Smooth muscle cell (in vitro differentiated cells): ENCODE data around the gene PAK6. TPM values are rescaled to one million over a fixed set of nuclear protein-coding genes. Genes with fewer than 3 reads are reported as not detected.

Experiments used
- DNase-seq: peaks from one replicate; lab custom pipeline; 2025; ENCODE audit not compliant: unreplicated experiment; lab: John Stamatoyannopoulos, UW
- H2AFZ ChIP-seq: fragments of 200-600 bp; sonication (generic); 2 replicates; pipeline ENCODE4 v1.6.0; 2016; ENCODE audit warnings: antibody characterized with exemption, low read depth, mild to moderate bottlenecking
- H3F3A ChIP-seq: fragments of 200-600 bp; sonication (generic); 2 replicates; pipeline ENCODE4 v1.6.0; 2017; ENCODE audit warnings: antibody characterized with exemption, low read depth
- H3K27ac ChIP-seq: fragments of 200-600 bp; sonication (generic); 2 replicates; pipeline ENCODE4 v1.5.1; 2016; ENCODE audit warnings: low read depth, mild to moderate bottlenecking
- H3K27me3 ChIP-seq: fragments of 200-600 bp; sonication (generic); 2 replicates; pipeline ENCODE4 v1.6.1; 2016; ENCODE audit warnings: low read depth, mild to moderate bottlenecking
- H3K36me3 ChIP-seq: fragments of 200-600 bp; sonication (generic); 2 replicates; pipeline ENCODE4 v1.5.1; 2016; ENCODE audit warnings: low read depth
- H3K4me1 ChIP-seq: fragments of 200-600 bp; sonication (generic); 2 replicates; pipeline ENCODE4 v1.5.1; 2016; ENCODE audit warnings: low read depth
- H3K4me2 ChIP-seq: fragments of 200-600 bp; sonication (generic); 2 replicates; pipeline ENCODE4 v1.6.0; 2016; ENCODE audit warnings: mild to moderate bottlenecking
- H3K4me3 ChIP-seq: fragments of 200-600 bp; sonication (generic); 2 replicates; pipeline ENCODE4 v1.5.1; 2016; ENCODE audit warnings: mild to moderate bottlenecking
- H3K79me2 ChIP-seq: fragments of 200-600 bp; sonication (generic); 2 replicates; pipeline ENCODE4 v1.6.0; 2016; ENCODE audit warnings: low read depth, mild to moderate bottlenecking
- H3K9ac ChIP-seq: fragments of 200-600 bp; sonication (generic); 2 replicates; pipeline ENCODE4 v1.6.0; 2016; ENCODE audit warnings: low read depth
- H3K9me3 ChIP-seq: fragments of 200-600 bp; sonication (generic); replicated peaks from 2 replicates; pipeline ENCODE4 v1.5.1; 2016; ENCODE audit warnings: low read depth
- H4K20me1 ChIP-seq: fragments of 200-600 bp; sonication (generic); 2 replicates; pipeline ENCODE4 v1.6.0; 2016; ENCODE audit warnings: low read depth
- CTCF ChIP-seq: fragments of 200-600 bp; sonication (generic); IDR thresholded peaks from 2 replicates; pipeline ENCODE4 v1.5.1; 2017; ENCODE audit warnings: borderline replicate concordance, mild to moderate bottlenecking, antibody characterized with exemption; ENCODE audit not compliant: insufficient read depth, poor library complexity, severe bottlenecking
- WGBS: methylation state at CpG from one replicate; pipeline ENCODE4 v1.1.7; 2016; ENCODE audit warnings: low lambda C conversion rate; 5-methylcytosine and 5-hydroxymethylcytosine counted together
- polyA plus RNA-seq: library from polyadenylated mRNA; unstranded; fragments of >200 nt; fragmentation: Nextera tagmentation; extraction: Ambion mirVana; gene quantifications from 2 replicates; pipeline ENCODE4 v1.2.1, GENCODE V29; 2016
- total RNA-seq: library from RNA; depleted of rRNA; stranded (reverse); fragments of >200 nt; gene quantifications from 2 replicates; pipeline ENCODE4 v1.2.3, GENCODE V29; 2014

The PAK6 gene
- total and polyA plus RNA-seq, 2 experiments from 2014 or later = 0.29 to 1.6 TPM

DNA sequence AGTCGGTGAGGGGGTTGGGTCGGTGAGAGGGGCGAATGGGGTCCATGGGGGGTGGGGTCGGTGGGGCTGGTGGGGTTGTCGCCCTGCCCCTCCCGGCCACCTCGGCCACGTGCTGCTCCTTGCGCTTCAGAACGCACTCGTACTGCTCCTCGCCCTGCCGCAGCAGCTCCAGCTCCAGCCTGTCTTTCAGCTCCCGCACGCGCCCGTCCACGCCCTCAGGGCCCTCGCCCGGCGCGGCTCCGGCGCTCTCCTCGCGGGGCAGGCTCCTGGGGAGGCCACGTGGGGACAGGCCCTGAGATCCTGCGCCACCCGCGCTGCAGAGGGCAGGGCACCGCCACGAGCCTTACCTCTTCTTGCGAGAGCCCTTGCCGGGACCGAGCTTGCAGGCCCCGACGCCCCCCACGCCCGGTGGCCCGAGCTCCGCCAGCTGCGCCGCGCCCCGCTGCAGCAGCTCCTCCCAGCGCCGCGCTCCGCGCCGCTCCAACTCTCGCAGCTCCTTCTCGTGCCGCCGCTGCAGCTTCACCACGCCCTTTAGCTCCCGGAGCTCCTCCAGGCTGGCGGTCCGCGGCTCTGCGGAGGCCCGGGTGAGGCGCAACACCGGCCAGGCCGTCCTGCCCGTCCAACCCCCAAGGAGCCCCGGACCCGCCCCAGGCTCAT, 52.2 kb downstream of the PAK6 start:
- Histone ChIP-seq H3K27ac (no peak overlapping the region), H3K4me1 (peaks cover 10% of the 10 kb centered on the region), H3F3A (no peaks in the 10 kb centered on the region), H3K27me3 (peaks cover 47% of the 10 kb centered on the region), H3K79me2 (no peaks in the 10 kb centered on the region), H4K20me1 (no peaks in the 10 kb centered on the region), H3K4me3 (peak overlapping the region; percentile 45), H3K9ac (no peak overlapping the region), H3K36me3 (no peaks in the 10 kb centered on the region), H3K4me2 (peak overlapping the region; percentile 88), H2AFZ (peak overlapping the region; percentile 72), H3K9me3 (no peaks in the 10 kb centered on the region)
- peak; percentile 21 for DNase-seq
- TF ChIP-seq CTCF = no peak
- 2% methylated on average over 35 of the region's 68 CpGs for WGBS

DNA sequence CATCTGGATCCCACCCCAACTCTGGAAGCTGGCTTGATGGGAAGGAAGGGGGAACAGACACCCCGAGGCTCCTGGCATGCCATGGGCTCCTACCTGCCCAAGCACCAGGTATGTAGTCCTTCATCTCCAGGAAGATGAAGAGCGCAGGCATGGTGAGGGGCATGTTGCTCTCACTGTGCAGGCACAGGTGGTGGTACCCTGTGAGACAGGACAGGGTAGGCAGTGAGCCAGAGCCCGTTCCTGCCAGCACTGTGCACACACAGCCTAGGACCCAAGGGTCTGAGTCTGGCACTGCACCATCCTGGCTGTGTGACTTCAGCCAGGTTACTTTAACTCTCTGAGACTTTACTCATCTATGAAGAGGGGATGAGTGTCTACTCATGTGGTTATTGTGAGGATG, 53.4 kb downstream of the PAK6 start:
- Histone ChIP-seq H3K36me3 (no peaks in the 10 kb centered on the region), H3K9me3 (no peaks in the 10 kb centered on the region), H3K4me3 (no peak overlapping the region), H2AFZ (no peak overlapping the region), H3K79me2 (no peaks in the 10 kb centered on the region), H3K9ac (no peak overlapping the region), H3K27ac (no peak overlapping the region), H3F3A (no peaks in the 10 kb centered on the region), H3K4me1 (peaks cover 9% of the 10 kb centered on the region), H3K4me2 (no peak overlapping the region), H3K27me3 (peaks cover 47% of the 10 kb centered on the region), H4K20me1 (no peaks in the 10 kb centered on the region)
- WGBS = 84% methylated on average over 3 of the region's 3 CpGs
- no peak for DNase-seq
- no peak for TF ChIP-seq CTCF

- H3K9me3 ChIP-seq = no peaks in the 10 kb centered on the region
- no peak overlapping the region for H3K4me2 ChIP-seq
- no peaks in the 10 kb centered on the region for H3F3A ChIP-seq
- no peak for TF ChIP-seq CTCF
- H3K9ac ChIP-seq = no peak overlapping the region
- no peaks in the 10 kb centered on the region for H3K79me2 ChIP-seq
- H3K4me3 ChIP-seq = no peak overlapping the region
- peaks cover 9% of the 10 kb centered on the region for H3K4me1 ChIP-seq
- H3K36me3 ChIP-seq = no peaks in the 10 kb centered on the region
- H3K27ac ChIP-seq = no peak overlapping the region
- no peaks in the 10 kb centered on the region for H4K20me1 ChIP-seq
- no peak for DNase-seq
- H2AFZ ChIP-seq = no peak overlapping the region
- H3K27me3 ChIP-seq = peaks cover 47% of the 10 kb centered on the region
Measured at GRCh38 chr15:40293006-40293405, 54.1 kb downstream of the PAK6 start.
